HEK293T (cell line): ENCODE measurements around the gene MAPK8IP2.
"Not testable (repeated sequence)": the region's sequence is repeated elsewhere in the genome, so short reads cannot be mapped to it uniquely, and the experiment has no call there.

Source experiments
- CTCF ChIA-PET: fragments of 350-600 bp; formaldehyde crosslinking; extraction: SDS; loops from one replicate; lab custom pipeline; 2021; ENCODE audit warnings: antibody characterized with exemption, inconsistent platforms; lab: Yijun Ruan, JAX
- POLR2A ChIA-PET: fragments of 350-600 bp; formaldehyde crosslinking; extraction: SDS; loops from one replicate; lab custom pipeline; 2020; ENCODE audit warnings: antibody characterized with exemption, inconsistent platforms; lab: Yijun Ruan, JAX
- DNase-seq: peaks from one replicate; pipeline ENCODE4 v3.0.0; 2012; ENCODE audit warnings: mixed read lengths; ENCODE audit errors: extremely low spot score
- ARNT ChIP-seq: fragments of 450-650 bp; IDR thresholded peaks from 2 replicates; pipeline ENCODE4 v1.6.1; 2017; ENCODE audit warnings: mild to moderate bottlenecking
- BHLHE40 ChIP-seq: fragments of 450-650 bp; IDR thresholded peaks from 2 replicates; pipeline ENCODE4 v1.6.1; 2016; ENCODE audit warnings: mild to moderate bottlenecking, moderate library complexity, borderline replicate concordance
- CTBP1 ChIP-seq: fragments of 450-650 bp; IDR thresholded peaks from 2 replicates; pipeline ENCODE4 v1.6.1; 2016; ENCODE audit warnings: borderline replicate concordance
- ELF4 ChIP-seq: fragments of 450-650 bp; IDR thresholded peaks from 2 replicates; pipeline ENCODE4 v1.6.1; 2017; ENCODE audit warnings: antibody characterized with exemption
- FOXA1 ChIP-seq: fragments of 450-650 bp; IDR thresholded peaks from 2 replicates; pipeline ENCODE4 v1.6.1; 2016; ENCODE audit warnings: mild to moderate bottlenecking
- FOXK2 ChIP-seq: fragments of 450-650 bp; IDR thresholded peaks from 2 replicates; pipeline ENCODE4 v1.6.1; 2016; ENCODE audit warnings: mild to moderate bottlenecking
- FOXM1 ChIP-seq: fragments of 450-650 bp; IDR thresholded peaks from 2 replicates; pipeline ENCODE4 v1.6.1; 2017; ENCODE audit warnings: mild to moderate bottlenecking, borderline replicate concordance
- HDGF ChIP-seq: fragments of 450-650 bp; IDR thresholded peaks from 2 replicates; pipeline ENCODE4 v1.6.1; 2017; ENCODE audit warnings: antibody characterized with exemption, borderline replicate concordance
- L3MBTL2 ChIP-seq: fragments of 450-650 bp; conservative IDR thresholded peaks from 2 replicates; pipeline ENCODE4 v1.6.1; 2016; ENCODE audit warnings: mild to moderate bottlenecking
- LEF1 ChIP-seq: fragments of 450-650 bp; IDR thresholded peaks from 2 replicates; pipeline ENCODE4 v1.6.1; 2017; ENCODE audit warnings: mild to moderate bottlenecking, borderline replicate concordance
- NFRKB ChIP-seq: fragments of 450-650 bp; IDR thresholded peaks from 2 replicates; pipeline ENCODE4 v1.6.1; 2016; ENCODE audit warnings: mild to moderate bottlenecking, moderate library complexity
- SP1 ChIP-seq: fragments of 450-650 bp; IDR thresholded peaks from 2 replicates; pipeline ENCODE4 v1.6.1; 2017
- SUZ12 ChIP-seq: fragments of 450-650 bp; IDR thresholded peaks from 2 replicates; pipeline ENCODE4 v1.6.1; 2016; ENCODE audit warnings: mild to moderate bottlenecking
- TARDBP ChIP-seq: fragments of 450-650 bp; IDR thresholded peaks from 2 replicates; pipeline ENCODE4 v1.6.1; 2016
- ZNF384 ChIP-seq: fragments of 450-650 bp; IDR thresholded peaks from 2 replicates; pipeline ENCODE4 v1.6.1; 2016
- TF ChIP-seq, protein P1 (sequence below): fragments of 450-650 bp; IDR thresholded peaks from 2 replicates; pipeline ENCODE4 v1.6.1; 2016

The MAPK8IP2 gene

DNA sequence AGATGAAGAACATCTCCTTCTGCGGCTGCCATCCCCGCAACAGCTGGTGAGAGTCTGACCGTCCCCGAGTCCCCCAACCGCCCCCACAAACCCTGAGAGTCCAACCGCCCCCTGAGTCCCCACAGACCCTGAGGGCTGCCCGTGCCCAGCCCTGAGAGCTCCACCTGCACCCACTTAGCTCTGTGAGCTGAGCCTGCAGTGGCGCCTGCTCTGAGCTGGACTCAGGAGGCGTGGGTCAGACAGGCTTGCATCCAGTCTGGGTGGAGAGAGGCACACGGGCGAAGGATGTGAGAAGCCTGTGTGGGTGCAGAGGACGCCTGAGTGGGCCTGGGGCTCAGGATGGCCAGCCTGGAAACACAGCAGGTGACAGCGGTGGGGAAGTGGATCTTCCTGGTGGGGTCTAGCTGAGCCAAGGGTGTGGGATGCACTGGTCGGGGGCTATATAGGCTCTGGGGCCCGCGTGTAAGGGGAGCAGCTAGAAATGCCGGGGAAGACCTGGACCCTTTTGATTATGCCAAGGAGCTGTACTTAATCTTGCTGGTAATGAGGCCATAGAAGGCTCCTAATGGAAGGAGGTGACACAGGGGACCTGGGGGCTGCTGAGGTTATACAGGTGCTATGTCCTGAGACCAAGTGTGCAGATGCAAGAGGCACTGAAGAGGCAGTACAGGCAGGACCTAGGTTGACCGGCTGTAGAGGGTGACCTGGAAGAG lies 6.5 kb downstream of the MAPK8IP2 start:
- CTCF ChIA-PET: interaction anchor here (1.4 kb wide), 1 partner anchor 14 kb away, joined by 6 read pairs; no protein-coding TSS in a partner anchor
- POLR2A ChIA-PET: no interaction called here
- no peak for TF ChIP-seq SP1
- TF ChIP-seq CTBP1: no peak
- TF ChIP-seq, protein P1, sequence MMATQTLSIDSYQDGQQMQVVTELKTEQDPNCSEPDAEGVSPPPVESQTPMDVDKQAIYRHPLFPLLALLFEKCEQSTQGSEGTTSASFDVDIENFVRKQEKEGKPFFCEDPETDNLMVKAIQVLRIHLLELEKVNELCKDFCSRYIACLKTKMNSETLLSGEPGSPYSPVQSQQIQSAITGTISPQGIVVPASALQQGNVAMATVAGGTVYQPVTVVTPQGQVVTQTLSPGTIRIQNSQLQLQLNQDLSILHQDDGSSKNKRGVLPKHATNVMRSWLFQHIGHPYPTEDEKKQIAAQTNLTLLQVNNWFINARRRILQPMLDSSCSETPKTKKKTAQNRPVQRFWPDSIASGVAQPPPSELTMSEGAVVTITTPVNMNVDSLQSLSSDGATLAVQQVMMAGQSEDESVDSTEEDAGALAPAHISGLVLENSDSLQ: no peak
- TF ChIP-seq LEF1: no peak
- no peak for TF ChIP-seq ELF4
- TF ChIP-seq ZNF384: no peak
- TF ChIP-seq L3MBTL2: no peak
- no peak for TF ChIP-seq FOXK2
- no peak for TF ChIP-seq SUZ12
- TF ChIP-seq NFRKB: no peak
- no peak for TF ChIP-seq TARDBP
- no peak for TF ChIP-seq ARNT
- no peak for TF ChIP-seq FOXA1
- no peak for TF ChIP-seq BHLHE40
- TF ChIP-seq HDGF: no peak
- DNase-seq: no peak

DNA sequence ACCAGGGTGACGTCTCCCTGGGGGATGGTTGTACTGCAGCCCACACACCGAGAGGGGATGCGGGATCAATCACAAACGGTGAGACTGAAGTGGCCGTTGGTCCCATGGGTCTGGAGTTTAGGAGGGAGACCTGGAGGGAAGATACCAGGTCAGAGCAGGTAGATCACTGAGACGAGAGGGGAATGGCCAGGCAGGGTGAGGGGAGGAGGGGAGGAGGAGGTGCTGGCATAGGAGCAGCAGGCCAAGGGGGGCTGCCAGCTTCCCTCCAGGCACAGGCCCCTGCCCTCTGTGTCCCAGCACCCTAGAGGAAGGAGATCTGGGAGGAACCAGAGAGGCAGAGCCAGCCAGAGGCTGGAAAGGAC lies 7.0 kb downstream of the MAPK8IP2 start:
- no peak for DNase-seq
- CTCF ChIA-PET: no interaction called here
- POLR2A ChIA-PET: no interaction called here
- TF ChIP-seq LEF1 (no peak), FOXM1 (no peak), SUZ12 (no peak), NFRKB (no peak), SP1 (no peak), TARDBP (no peak), BHLHE40 (no peak), CTBP1 (no peak), FOXK2 (no peak), FOXA1 (no peak), ARNT (no peak), L3MBTL2 (no peak), ZNF384 (no peak), ELF4 (no peak), HDGF (no peak)
- TF ChIP-seq, protein P1: no peak

DNA sequence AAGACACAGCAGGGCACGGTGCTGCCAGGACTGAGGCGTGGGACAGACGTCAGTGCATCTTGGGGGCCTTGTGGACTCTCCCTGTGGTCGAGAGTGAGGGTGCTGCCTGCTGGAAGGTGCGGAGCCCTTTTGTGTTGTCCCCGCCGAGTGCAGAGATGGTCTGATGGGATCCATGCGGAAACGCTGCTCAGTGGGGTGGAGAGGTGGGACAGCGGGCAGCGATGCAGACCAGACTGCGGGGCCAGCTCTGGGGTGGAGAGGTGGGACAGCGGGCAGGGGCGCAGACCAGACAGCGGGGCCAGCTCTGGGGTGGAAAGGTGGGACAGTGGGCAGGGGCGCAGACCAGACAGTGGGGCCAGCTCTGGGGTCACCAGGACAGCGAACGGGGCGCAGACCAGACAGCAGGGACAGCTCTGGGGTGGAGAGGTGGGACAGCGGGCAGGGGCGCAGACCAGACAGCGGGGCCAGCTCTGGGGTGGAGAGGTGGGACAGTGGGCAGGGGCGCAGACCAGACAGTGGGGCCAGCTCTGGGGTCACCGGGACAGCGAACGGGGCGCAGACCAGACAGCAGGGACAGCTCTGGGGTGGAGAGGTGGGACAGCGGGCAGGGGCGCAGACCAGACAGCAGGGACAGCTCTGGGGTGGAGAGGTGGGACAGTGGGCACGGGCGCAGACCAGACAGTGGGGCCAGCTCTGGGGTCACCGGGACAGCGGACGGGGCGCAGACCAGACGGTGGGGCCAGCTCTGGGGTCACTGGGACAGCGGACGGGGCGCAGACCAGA lies 7.7 kb downstream of the MAPK8IP2 start:
- CTCF ChIA-PET, DNase-seq, POLR2A ChIA-PET: not testable (repeated sequence)

DNA sequence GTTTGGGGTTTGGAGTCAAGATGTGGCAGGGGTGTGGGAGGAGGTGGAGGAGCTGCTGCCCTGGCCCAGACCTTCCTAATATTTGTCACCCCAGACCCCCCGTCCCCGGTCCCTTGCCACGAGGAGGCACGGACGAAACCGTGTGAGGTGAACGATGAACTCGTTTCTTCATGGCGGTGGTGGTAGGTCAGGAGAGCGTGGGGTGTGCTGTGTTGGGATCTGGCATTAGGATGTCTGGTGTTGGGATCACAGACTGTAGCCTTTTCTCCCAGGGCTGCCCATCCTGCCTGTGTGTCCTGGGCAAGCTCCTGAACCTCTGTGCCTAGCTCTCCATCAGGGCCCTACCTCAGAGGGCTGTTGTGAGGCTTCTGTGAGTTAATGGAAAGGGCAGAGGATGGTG lies 8.4 kb downstream of the MAPK8IP2 start:
- CTCF ChIA-PET: no interaction called here
- POLR2A ChIA-PET: interaction anchor here (1.0 to 1.4 kb wide), 2 partner anchors 8 to 26 kb away, joined by 3 to 4 read pairs; partner anchors contain the start of gene CHKB
- no peak for DNase-seq
- TF ChIP-seq L3MBTL2: no peak
- no peak for TF ChIP-seq SUZ12
- TF ChIP-seq BHLHE40: no peak
- TF ChIP-seq ARNT: no peak
- TF ChIP-seq HDGF: no peak
- no peak for TF ChIP-seq LEF1

DNA sequence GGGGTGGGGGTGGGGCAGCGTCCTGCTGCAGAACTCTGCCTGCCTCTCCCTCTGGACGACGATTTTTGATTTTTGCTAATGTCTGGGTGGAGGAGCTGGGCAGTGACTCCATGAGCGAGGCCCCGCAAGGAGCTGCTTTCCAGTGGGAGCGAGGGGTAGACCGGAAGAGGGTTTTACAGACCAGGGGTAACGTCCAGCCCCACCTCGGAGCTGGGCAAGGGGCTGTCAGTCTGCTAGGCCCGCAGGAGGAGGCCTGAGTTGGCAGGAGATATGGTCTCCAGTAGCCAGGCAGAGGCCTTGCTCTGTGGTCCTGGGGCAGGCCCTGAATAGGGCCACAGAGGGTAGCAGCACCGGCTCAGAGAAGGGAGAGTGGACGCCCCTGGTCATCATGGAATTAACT lies 9.0 kb downstream of the MAPK8IP2 start:
- ChIA-PET CTCF (no interaction called here), POLR2A (interaction anchor here (0.9 to 1.4 kb wide), 3 partner anchors 8 to 27 kb away, joined by 3 to 4 read pairs (median 3); partner anchors contain the start of gene CHKB)
- TF ChIP-seq ZNF384: no peak
- no peak for TF ChIP-seq BHLHE40
- TF ChIP-seq L3MBTL2: no peak
- TF ChIP-seq NFRKB: no peak
- no peak for TF ChIP-seq TARDBP
- no peak for TF ChIP-seq LEF1
- no peak for TF ChIP-seq SP1
- no peak for TF ChIP-seq SUZ12
- no peak for DNase-seq

DNA sequence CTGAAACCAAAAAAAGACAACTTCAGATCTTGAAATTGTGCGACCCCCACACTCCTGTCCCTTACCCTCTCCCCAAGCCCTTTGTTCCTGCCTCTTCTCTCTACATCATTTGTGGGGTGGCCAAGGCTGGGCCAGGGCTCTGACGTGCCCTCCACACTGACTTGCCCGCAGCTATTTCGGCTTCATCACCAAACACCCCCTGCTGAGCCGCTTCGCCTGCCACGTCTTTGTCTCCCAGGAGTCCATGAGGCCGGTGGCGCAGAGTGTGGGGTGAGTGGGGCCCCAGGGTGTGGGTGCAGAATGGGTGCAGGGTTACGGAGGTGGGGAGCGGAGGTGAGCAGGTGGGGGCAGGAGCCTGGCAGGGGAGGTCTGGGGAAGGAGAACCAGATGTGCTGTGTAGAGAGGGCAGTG lies 9.5 kb downstream of the MAPK8IP2 start:
- POLR2A ChIA-PET: interaction anchor here (0.9 to 1.4 kb wide), 4 partner anchors 9 to 85 kb away, joined by 3 to 5 read pairs (median 4); partner anchors contain the start of genes CHKB and SCO2
- TF ChIP-seq CTBP1 (no peak), FOXK2 (no peak), ARNT (no peak), TARDBP (no peak)
- TF ChIP-seq, protein P1: no peak
- CTCF ChIA-PET: no interaction called here
- no peak for DNase-seq
